HEK293 (cell line): ENCODE data around the gene TRIP4.

Source experiments
- CTCF ChIA-PET: fragments of 350-600 bp; formaldehyde crosslinking; extraction: SDS; loops from one replicate; lab custom pipeline; 2021; ENCODE audit warnings: antibody characterized with exemption; lab: Yijun Ruan, JAX
- POLR2A ChIA-PET: fragments of 300-600 bp; formaldehyde crosslinking; extraction: SDS; loops from one replicate; lab custom pipeline; 2020; ENCODE audit warnings: antibody characterized with exemption, inconsistent platforms; lab: Yijun Ruan, JAX
- H3K27ac ChIP-seq: fragments of 200-500 bp; sonication (Bioruptor generic); 2 replicates; pipeline ENCODE4 v1.5.1; 2014; ENCODE audit warnings: low read depth, low read length, control low read depth, inconsistent platforms; ENCODE audit errors: extremely low read depth
- H3K36me3 ChIP-seq, 2 experiments: fragments of 200-500 bp in 1 of 2; sonication (Bioruptor generic) in 1 of 2; 1 replicate in 1 of 2; 2 replicates in 1 of 2; pipeline ENCODE4 v1.5.1; 2014 to 2017; ENCODE audit warnings: inconsistent platforms in 2 of 2, low read length in 2 of 2; ENCODE audit not compliant: control insufficient read depth in 2 of 2, insufficient read depth in 1 of 2
- H3K4me1 ChIP-seq: fragments of 200-500 bp; sonication (Bioruptor generic); 2 replicates; pipeline ENCODE4 v1.5.1; 2014; ENCODE audit warnings: mild to moderate bottlenecking, low read length, inconsistent platforms; ENCODE audit not compliant: control insufficient read depth, insufficient read depth
- H3K4me3 ChIP-seq: 2 replicates; pipeline ENCODE4 v1.5.1; 2011; ENCODE audit warnings: low read depth, mild to moderate bottlenecking, control low read depth, low read length, moderate library complexity
- H3K9me3 ChIP-seq: fragments of 200-500 bp; sonication (Bioruptor generic); 2 replicates; pipeline ENCODE4 v1.5.1; 2014; ENCODE audit warnings: low read depth, low read length, inconsistent platforms; ENCODE audit not compliant: control insufficient read depth, insufficient read depth
- FEZF1 ChIP-seq: fragments of 450-650 bp; formaldehyde crosslinking; IDR thresholded peaks from 2 replicates; pipeline ENCODE4 v1.5.1; 2016; ENCODE audit warnings: missing biosample characterization, missing genetic modification characterization
- GFI1B ChIP-seq: fragments of 450-650 bp; formaldehyde crosslinking; IDR thresholded peaks from 2 replicates; pipeline ENCODE4 v1.5.1; 2016; ENCODE audit warnings: missing biosample characterization, missing genetic modification characterization
- HOXD13 ChIP-seq: sonication (generic); formaldehyde crosslinking; IDR thresholded peaks from 2 replicates; pipeline ENCODE4 v1.8.0; 2022; ENCODE audit warnings: missing genetic modification reagents, borderline replicate concordance
- MYNN ChIP-seq: fragments of 450-650 bp; formaldehyde crosslinking; IDR thresholded peaks from 2 replicates; pipeline ENCODE4 v1.5.1; 2016; ENCODE audit warnings: missing biosample characterization, missing genetic modification characterization, borderline replicate concordance
- PRDM1 ChIP-seq: fragments of 450-650 bp; formaldehyde crosslinking; IDR thresholded peaks from 2 replicates; pipeline ENCODE4; 2016; ENCODE audit warnings: missing biosample characterization, missing genetic modification characterization
- SCRT2 ChIP-seq: fragments of 450-650 bp; formaldehyde crosslinking; IDR thresholded peaks from 2 replicates; pipeline ENCODE4 v1.5.1; 2016; ENCODE audit warnings: missing biosample characterization, missing genetic modification characterization
- ZBTB1 ChIP-seq: fragments of 450-650 bp; formaldehyde crosslinking; IDR thresholded peaks from 2 replicates; pipeline ENCODE4 v1.5.1; 2016; ENCODE audit warnings: missing biosample characterization, missing genetic modification characterization
- ZBTB7A ChIP-seq: fragments of 450-650 bp; formaldehyde crosslinking; IDR thresholded peaks from 2 replicates; pipeline ENCODE4 v1.5.1; 2016; ENCODE audit warnings: low read depth, missing biosample characterization, missing genetic modification characterization
- ZNF138 ChIP-seq: fragments of 450-650 bp; formaldehyde crosslinking; IDR thresholded peaks from 2 replicates; pipeline ENCODE4 v1.5.1; 2016; ENCODE audit warnings: missing biosample characterization, missing genetic modification characterization, borderline replicate concordance
- ZNF146 ChIP-seq: fragments of 450-650 bp; formaldehyde crosslinking; IDR thresholded peaks from 2 replicates; pipeline ENCODE4 v1.5.1; 2016; ENCODE audit warnings: missing biosample characterization, missing genetic modification characterization
- ZNF169 ChIP-seq: fragments of 450-650 bp; formaldehyde crosslinking; IDR thresholded peaks from 2 replicates; pipeline ENCODE4 v1.5.1; 2016; ENCODE audit warnings: missing biosample characterization, missing genetic modification characterization
- ZNF214 ChIP-seq: fragments of 450-650 bp; formaldehyde crosslinking; IDR thresholded peaks from 2 replicates; pipeline ENCODE4 v1.5.1; 2017; ENCODE audit warnings: missing biosample characterization, mild to moderate bottlenecking, missing genetic modification characterization, borderline replicate concordance
- ZNF221 ChIP-seq: fragments of 450-650 bp; formaldehyde crosslinking; IDR thresholded peaks from 2 replicates; pipeline ENCODE4 v1.5.1; 2017; ENCODE audit warnings: missing biosample characterization, missing genetic modification characterization, borderline replicate concordance
- ZNF239 ChIP-seq: fragments of 450-650 bp; formaldehyde crosslinking; IDR thresholded peaks from 2 replicates; pipeline ENCODE4 v1.5.1; 2016; ENCODE audit warnings: missing biosample characterization, missing genetic modification characterization
- ZNF292 ChIP-seq: fragments of 450-650 bp; formaldehyde crosslinking; IDR thresholded peaks from 2 replicates; pipeline ENCODE4 v1.5.1; 2016; ENCODE audit warnings: low read depth, missing biosample characterization, missing genetic modification characterization, borderline replicate concordance
- ZNF394 ChIP-seq: fragments of 450-650 bp; formaldehyde crosslinking; IDR thresholded peaks from 2 replicates; pipeline ENCODE4 v1.5.1; 2016; ENCODE audit warnings: missing biosample characterization, missing genetic modification characterization, mild to moderate bottlenecking, moderate library complexity, borderline replicate concordance
- ZNF404 ChIP-seq: fragments of 450-650 bp; formaldehyde crosslinking; IDR thresholded peaks from 2 replicates; pipeline ENCODE4 v1.5.1; 2017; ENCODE audit warnings: missing biosample characterization, missing genetic modification characterization
- ZNF48 ChIP-seq: fragments of 450-650 bp; formaldehyde crosslinking; IDR thresholded peaks from 2 replicates; pipeline ENCODE4 v1.5.1; 2016; ENCODE audit warnings: missing biosample characterization, missing genetic modification characterization
- ZNF654 ChIP-seq: fragments of 450-650 bp; formaldehyde crosslinking; IDR thresholded peaks from 2 replicates; pipeline ENCODE4 v1.5.1; 2016; ENCODE audit warnings: low read depth, missing biosample characterization, missing genetic modification characterization
- ZNF777 ChIP-seq: fragments of 450-650 bp; formaldehyde crosslinking; IDR thresholded peaks from 2 replicates; pipeline ENCODE4 v1.5.1; 2017; ENCODE audit warnings: missing biosample characterization, missing genetic modification characterization, borderline replicate concordance
- TF ChIP-seq, protein P1 (sequence below): fragments of 450-650 bp; formaldehyde crosslinking; IDR thresholded peaks from 2 replicates; pipeline ENCODE4 v1.5.1; 2016; ENCODE audit warnings: missing biosample characterization, missing genetic modification characterization
- TF ChIP-seq, protein P2 (sequence below): fragments of 450-650 bp; formaldehyde crosslinking; IDR thresholded peaks from 2 replicates; pipeline ENCODE4 v1.5.1; 2016; ENCODE audit warnings: missing biosample characterization, missing genetic modification characterization
- TF ChIP-seq, protein P3 (sequence below): fragments of 450-650 bp; formaldehyde crosslinking; IDR thresholded peaks from 2 replicates; pipeline ENCODE4 v1.5.1; 2016; ENCODE audit warnings: missing biosample characterization, missing genetic modification characterization
- TF ChIP-seq, protein P4 (sequence below): fragments of 450-650 bp; formaldehyde crosslinking; IDR thresholded peaks from 2 replicates; pipeline ENCODE4 v1.5.1; 2016; ENCODE audit warnings: missing biosample characterization, missing genetic modification characterization

TRIP4 gene

DNA sequence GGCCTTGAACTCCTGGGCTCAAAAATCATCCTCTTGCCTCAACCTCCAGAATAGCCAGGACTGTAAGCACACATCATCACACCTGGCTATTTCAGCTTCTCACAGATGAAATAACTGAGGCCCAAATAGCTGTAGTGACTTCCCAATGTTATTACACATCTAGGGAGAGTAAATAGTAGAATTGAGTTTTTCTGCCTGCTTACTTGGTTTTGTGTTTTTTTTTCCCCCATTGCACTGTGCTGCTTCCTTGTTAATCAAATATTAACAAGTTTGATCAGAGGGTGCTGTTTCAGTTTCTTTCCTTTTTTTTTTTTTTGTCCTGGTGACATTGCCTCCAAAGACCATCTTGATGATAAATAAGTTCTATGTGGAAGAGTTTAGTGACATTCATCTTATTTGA is 96.1 kb downstream of the TRIP4 start:
- TF ChIP-seq ZNF214 (tag by site-specific recombination) (no peak), ZNF48 (tag by site-specific recombination) (no peak), ZBTB1 (tag by site-specific recombination) (no peak), ZNF292 (tag by site-specific recombination) (no peak), ZNF221 (tag by site-specific recombination) (no peak), ZNF654 (no peak), ZNF394 (tag by site-specific recombination) (no peak), ZNF138 (tag by site-specific recombination) (no peak), HOXD13 (CRISPR knock-in tag) (no peak), ZNF404 (tag by site-specific recombination) (no peak), MYNN (tag by site-specific recombination) (no peak), ZNF169 (tag by site-specific recombination) (no peak), ZNF239 (tag by site-specific recombination) (no peak), ZNF146 (tag by site-specific recombination) (no peak), GFI1B (tag by site-specific recombination) (no peak)
- TF ChIP-seq, protein P1, sequence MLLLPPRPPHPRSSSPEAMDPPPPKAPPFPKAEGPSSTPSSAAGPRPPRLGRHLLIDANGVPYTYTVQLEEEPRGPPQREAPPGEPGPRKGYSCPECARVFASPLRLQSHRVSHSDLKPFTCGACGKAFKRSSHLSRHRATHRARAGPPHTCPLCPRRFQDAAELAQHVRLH (tag by site-specific recombination) = no peak
- TF ChIP-seq, protein P2, sequence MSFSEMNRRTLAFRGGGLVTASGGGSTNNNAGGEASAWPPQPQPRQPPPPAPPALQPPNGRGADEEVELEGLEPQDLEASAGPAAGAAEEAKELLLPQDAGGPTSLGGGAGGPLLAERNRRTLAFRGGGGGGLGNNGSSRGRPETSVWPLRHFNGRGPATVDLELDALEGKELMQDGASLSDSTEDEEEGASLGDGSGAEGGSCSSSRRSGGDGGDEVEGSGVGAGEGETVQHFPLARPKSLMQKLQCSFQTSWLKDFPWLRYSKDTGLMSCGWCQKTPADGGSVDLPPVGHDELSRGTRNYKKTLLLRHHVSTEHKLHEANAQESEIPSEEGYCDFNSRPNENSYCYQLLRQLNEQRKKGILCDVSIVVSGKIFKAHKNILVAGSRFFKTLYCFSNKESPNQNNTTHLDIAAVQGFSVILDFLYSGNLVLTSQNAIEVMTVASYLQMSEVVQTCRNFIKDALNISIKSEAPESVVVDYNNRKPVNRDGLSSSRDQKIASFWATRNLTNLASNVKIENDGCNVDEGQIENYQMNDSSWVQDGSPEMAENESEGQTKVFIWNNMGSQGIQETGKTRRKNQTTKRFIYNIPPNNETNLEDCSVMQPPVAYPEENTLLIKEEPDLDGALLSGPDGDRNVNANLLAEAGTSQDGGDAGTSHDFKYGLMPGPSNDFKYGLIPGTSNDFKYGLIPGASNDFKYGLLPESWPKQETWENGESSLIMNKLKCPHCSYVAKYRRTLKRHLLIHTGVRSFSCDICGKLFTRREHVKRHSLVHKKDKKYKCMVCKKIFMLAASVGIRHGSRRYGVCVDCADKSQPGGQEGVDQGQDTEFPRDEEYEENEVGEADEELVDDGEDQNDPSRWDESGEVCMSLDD (tag by site-specific recombination) = no peak
- no peak overlapping the region for H3K4me3 ChIP-seq
- H3K27ac ChIP-seq = no peak overlapping the region
- no peaks in the 10 kb centered on the region for H3K4me1 ChIP-seq
- H3K9me3 ChIP-seq = no peaks in the 10 kb centered on the region
- CTCF ChIA-PET = no interaction called here
- POLR2A ChIA-PET = no interaction called here
- H3K36me3 ChIP-seq = no peaks in the 10 kb centered on the region; a peak in 1 of 3 replicates

DNA sequence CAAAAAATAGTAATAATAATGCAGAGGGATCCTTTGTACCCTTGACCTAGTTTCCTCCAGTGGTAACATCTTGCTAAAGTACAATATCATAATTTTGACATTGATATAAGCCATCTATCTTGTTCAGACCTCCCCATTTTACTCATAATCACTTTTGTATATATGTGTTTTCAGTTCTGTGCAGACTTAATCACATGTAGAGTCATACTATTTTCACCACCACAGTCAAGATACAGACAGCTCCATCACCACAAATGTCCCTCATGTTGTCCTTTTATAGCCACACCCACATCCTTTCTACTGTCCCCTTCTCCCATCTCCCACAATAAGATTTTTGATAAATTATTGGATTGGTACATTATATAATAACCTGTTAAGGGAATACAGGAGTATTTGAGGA is 98.2 kb downstream of the TRIP4 start:
- Histone ChIP-seq H3K4me3 (no peak overlapping the region), H3K4me1 (no peaks in the 10 kb centered on the region), H3K9me3 (no peaks in the 10 kb centered on the region), H3K36me3 (no peaks in the 10 kb centered on the region; a peak in 1 of 3 replicates), H3K27ac (no peak overlapping the region)
- ChIA-PET POLR2A (no interaction called here), CTCF (no interaction called here)
- no peak for TF ChIP-seq PRDM1 (tag by site-specific recombination)
- no peak for TF ChIP-seq ZBTB1 (tag by site-specific recombination)
- TF ChIP-seq FEZF1 (tag by site-specific recombination) = no peak
- TF ChIP-seq, protein P3, sequence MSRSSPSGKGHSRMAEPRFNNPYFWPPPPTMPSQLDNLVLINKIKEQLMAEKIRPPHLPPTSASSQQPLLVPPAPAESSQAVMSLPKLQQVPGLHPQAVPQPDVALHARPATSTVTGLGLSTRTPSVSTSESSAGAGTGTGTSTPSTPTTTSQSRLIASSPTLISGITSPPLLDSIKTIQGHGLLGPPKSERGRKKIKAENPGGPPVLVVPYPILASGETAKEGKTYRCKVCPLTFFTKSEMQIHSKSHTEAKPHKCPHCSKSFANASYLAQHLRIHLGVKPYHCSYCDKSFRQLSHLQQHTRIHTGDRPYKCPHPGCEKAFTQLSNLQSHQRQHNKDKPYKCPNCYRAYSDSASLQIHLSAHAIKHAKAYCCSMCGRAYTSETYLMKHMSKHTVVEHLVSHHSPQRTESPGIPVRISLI (tag by site-specific recombination) = no peak
- TF ChIP-seq, protein P4, sequence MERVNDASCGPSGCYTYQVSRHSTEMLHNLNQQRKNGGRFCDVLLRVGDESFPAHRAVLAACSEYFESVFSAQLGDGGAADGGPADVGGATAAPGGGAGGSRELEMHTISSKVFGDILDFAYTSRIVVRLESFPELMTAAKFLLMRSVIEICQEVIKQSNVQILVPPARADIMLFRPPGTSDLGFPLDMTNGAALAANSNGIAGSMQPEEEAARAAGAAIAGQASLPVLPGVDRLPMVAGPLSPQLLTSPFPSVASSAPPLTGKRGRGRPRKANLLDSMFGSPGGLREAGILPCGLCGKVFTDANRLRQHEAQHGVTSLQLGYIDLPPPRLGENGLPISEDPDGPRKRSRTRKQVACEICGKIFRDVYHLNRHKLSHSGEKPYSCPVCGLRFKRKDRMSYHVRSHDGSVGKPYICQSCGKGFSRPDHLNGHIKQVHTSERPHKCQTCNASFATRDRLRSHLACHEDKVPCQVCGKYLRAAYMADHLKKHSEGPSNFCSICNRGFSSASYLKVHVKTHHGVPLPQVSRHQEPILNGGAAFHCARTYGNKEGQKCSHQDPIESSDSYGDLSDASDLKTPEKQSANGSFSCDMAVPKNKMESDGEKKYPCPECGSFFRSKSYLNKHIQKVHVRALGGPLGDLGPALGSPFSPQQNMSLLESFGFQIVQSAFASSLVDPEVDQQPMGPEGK (tag by site-specific recombination) = no peak
- TF ChIP-seq ZBTB7A (tag by site-specific recombination) = no peak
- TF ChIP-seq SCRT2 = no peak
- TF ChIP-seq ZNF777 (tag by site-specific recombination) = no peak
- TF ChIP-seq, all 188 proteins: peak for 0
